ENCODE measurements around the gene ITGAD.

The ITGAD gene

DNA sequence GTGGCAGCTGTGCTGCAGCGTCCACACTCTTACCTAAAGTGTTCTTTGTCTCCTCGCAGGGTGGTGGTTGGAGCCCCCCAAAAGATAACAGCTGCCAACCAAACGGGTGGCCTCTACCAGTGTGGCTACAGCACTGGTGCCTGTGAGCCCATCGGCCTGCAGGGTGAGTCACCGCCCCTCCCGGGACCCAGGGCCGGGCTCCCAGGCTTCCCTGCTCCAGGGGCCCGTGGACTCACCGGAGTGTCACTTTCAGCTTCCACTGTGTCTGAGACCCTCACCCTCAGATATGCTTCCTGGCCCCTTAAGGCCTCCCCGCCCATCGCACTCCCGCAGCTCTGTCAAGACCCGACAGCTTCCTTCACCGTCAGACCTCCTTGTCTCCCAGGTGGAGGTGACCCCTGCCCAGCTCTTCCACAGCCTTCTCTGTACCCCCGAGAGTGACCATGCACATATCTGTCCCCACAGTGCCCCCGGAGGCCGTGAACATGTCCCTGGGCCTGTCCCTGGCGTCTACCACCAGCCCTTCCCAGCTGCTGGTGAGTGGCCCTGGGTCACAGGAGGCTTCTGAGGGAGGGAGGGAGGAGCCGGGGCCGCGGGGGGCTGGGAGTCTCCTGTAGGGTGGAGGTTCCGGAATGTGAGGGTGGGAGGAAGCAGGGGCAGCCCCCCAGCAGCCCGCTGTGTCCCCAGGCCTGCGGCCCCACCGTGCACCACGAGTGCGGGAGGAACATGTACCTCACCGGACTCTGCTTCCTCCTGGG, 36.4 kb upstream of the ITGAD start:
- H3K4me3 ChIP-seq (ENCODE audit: low read depth in 1 of 2, low read length in 2 of 2) = no peak overlapping the region

GRCh38 chr16:31357324-31358109, 35.6 kb upstream of the ITGAD start:
- H3K9ac ChIP-seq (ENCODE audit: low read length) = no peak overlapping the region
- no peak overlapping the region for H3K4me3 ChIP-seq (ENCODE audit: low read depth in 1 of 2, low read length in 2 of 2)

More for the DNA sequence above, 36.4 kb upstream of the ITGAD start:
- H3K4me1 ChIP-seq (ENCODE audit: insufficient read depth, low read length) = no peaks in the 10 kb centered on the region
- no peaks in the 10 kb centered on the region for H3K9me3 ChIP-seq (ENCODE audit: low read length)
- H3K27ac ChIP-seq (ENCODE audit: low read depth, low read length) = no peak overlapping the region
- no peaks in the 10 kb centered on the region for H3K27me3 ChIP-seq (ENCODE audit: control insufficient read depth in 1 of 2, insufficient read depth in 2 of 2, low read length in 2 of 2)
- no peaks in the 10 kb centered on the region for H3K36me3 ChIP-seq (ENCODE audit: insufficient read depth, low read length)
- no peak overlapping the region for H3K9ac ChIP-seq (ENCODE audit: low read length)

GRCh38 chr16:31360251-31360650, 32.9 kb upstream of the ITGAD start:
- H3K27me3 ChIP-seq (ENCODE audit: control insufficient read depth in 1 of 2, insufficient read depth in 2 of 2, low read length in 2 of 2) = no peaks in the 10 kb centered on the region
- no peaks in the 10 kb centered on the region for H3K4me1 ChIP-seq (ENCODE audit: insufficient read depth, low read length)
- no peak overlapping the region for H3K27ac ChIP-seq (ENCODE audit: low read depth, low read length)
- H3K4me3 ChIP-seq (ENCODE audit: low read depth in 1 of 2, low read length in 2 of 2) = no peak overlapping the region
- no peaks in the 10 kb centered on the region for H3K36me3 ChIP-seq (ENCODE audit: insufficient read depth, low read length)
- H3K9me3 ChIP-seq (ENCODE audit: low read length) = no peaks in the 10 kb centered on the region
- no peak overlapping the region for H3K9ac ChIP-seq (ENCODE audit: low read length)

More at GRCh38 chr16:31357324-31358109, 35.6 kb upstream of the ITGAD start:
- Histone ChIP-seq H3K36me3 (ENCODE audit: insufficient read depth, low read length) (no peaks in the 10 kb centered on the region), H3K27me3 (ENCODE audit: control insufficient read depth in 1 of 2, insufficient read depth in 2 of 2, low read length in 2 of 2) (no peaks in the 10 kb centered on the region), H3K4me1 (ENCODE audit: insufficient read depth, low read length) (no peaks in the 10 kb centered on the region), H3K9me3 (ENCODE audit: low read length) (no peaks in the 10 kb centered on the region), H3K27ac (ENCODE audit: low read depth, low read length) (no peak overlapping the region)

GRCh38 chr16:31361201-31362110, 31.7 kb upstream of the ITGAD start:
- no peak overlapping the region for H3K27ac ChIP-seq (ENCODE audit: low read depth, low read length)
- H3K9me3 ChIP-seq (ENCODE audit: low read length) = no peaks in the 10 kb centered on the region
- no peak overlapping the region for H3K9ac ChIP-seq (ENCODE audit: low read length)
- no peak overlapping the region for H3K4me3 ChIP-seq (ENCODE audit: low read depth in 1 of 2, low read length in 2 of 2)
- H3K36me3 ChIP-seq (ENCODE audit: insufficient read depth, low read length) = no peaks in the 10 kb centered on the region
- H3K27me3 ChIP-seq (ENCODE audit: control insufficient read depth in 1 of 2, insufficient read depth in 2 of 2, low read length in 2 of 2) = no peaks in the 10 kb centered on the region
- H3K4me1 ChIP-seq (ENCODE audit: insufficient read depth, low read length) = no peaks in the 10 kb centered on the region

DNA sequence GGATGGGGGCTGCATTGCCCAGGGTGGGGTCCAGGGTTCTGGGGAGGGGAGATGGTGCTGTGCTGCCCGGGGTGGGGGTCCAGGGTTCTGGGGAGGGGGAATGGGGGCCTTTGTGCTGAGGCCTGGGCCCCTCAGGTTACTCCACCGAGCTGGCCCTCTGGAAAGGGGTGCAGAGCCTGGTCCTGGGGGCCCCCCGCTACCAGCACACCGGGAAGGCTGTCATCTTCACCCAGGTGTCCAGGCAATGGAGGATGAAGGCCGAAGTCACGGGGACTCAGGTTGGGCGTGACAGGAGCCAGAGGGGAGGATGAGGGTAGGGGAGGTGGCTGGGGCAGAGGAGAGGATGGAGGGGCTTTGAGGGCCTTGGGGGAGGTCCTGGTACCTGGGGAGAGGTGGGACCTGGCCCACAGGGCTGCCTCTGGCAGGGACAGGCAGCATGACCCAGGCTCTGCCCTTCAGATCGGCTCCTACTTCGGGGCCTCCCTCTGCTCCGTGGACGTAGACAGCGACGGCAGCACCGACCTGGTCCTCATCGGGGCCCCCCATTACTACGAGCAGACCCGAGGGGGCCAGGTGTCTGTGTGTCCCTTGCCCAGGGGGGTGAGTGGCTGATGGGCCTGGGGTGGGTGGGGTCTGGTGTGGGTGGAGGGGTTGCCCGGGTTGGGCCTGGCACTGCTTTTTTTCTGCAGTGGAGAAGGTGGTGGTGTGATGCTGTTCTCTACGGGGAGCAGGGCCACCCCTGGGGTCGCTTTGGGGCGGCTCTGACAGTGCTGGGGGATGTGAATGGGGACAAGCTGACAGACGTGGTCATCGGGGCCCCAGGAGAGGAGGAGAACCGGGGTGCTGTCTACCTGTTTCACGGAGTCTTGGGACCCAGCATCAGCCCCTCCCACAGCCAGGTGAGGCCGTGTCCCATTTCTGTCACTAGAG, 30.4 kb upstream of the ITGAD start:
- H3K4me1 ChIP-seq (ENCODE audit: insufficient read depth, low read length) = no peaks in the 10 kb centered on the region
- no peak overlapping the region for H3K4me3 ChIP-seq (ENCODE audit: low read depth in 1 of 2, low read length in 2 of 2)
- H3K36me3 ChIP-seq (ENCODE audit: insufficient read depth, low read length) = no peaks in the 10 kb centered on the region
- H3K9ac ChIP-seq (ENCODE audit: low read length) = no peak overlapping the region
- no peaks in the 10 kb centered on the region for H3K9me3 ChIP-seq (ENCODE audit: low read length)
- H3K27ac ChIP-seq (ENCODE audit: low read depth, low read length) = no peak overlapping the region
- no peaks in the 10 kb centered on the region for H3K27me3 ChIP-seq (ENCODE audit: control insufficient read depth in 1 of 2, insufficient read depth in 2 of 2, low read length in 2 of 2)

- H3K36me3 ChIP-seq (ENCODE audit: insufficient read depth, low read length) = no peaks in the 10 kb centered on the region
- no peak overlapping the region for H3K27ac ChIP-seq (ENCODE audit: low read depth, low read length)
- no peaks in the 10 kb centered on the region for H3K9me3 ChIP-seq (ENCODE audit: low read length)
- H3K4me1 ChIP-seq (ENCODE audit: insufficient read depth, low read length) = no peaks in the 10 kb centered on the region
- no peak overlapping the region for H3K4me3 ChIP-seq (ENCODE audit: low read depth in 1 of 2, low read length in 2 of 2)
- no peak overlapping the region for H3K9ac ChIP-seq (ENCODE audit: low read length)
- H3K27me3 ChIP-seq (ENCODE audit: control insufficient read depth in 1 of 2, insufficient read depth in 2 of 2, low read length in 2 of 2) = no peaks in the 10 kb centered on the region
Observed at GRCh38 chr16:31363721-31364120, 29.4 kb upstream of the ITGAD start.

DNA sequence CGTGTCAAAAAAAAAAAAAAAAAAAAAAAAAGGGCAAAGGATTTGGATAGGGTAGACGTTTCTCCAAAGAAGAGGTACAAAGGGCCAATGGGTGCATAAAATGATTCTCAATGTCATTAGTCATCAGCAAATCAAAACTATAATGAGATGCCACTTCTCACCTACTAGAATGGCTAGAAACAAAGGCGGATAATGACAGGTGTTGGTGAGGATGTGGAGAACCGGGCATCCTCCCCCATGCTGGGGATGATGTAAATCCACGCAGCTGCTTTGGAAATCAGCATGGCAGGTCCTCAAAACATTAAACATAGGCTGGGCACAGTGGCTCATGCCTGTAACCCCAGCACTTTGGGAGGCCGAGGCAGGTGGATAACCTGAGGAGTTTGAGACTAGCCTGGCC, 28.7 kb upstream of the ITGAD start:
- H3K4me3 ChIP-seq (ENCODE audit: low read depth in 1 of 2, low read length in 2 of 2) = no peak overlapping the region
- no peaks in the 10 kb centered on the region for H3K4me1 ChIP-seq (ENCODE audit: insufficient read depth, low read length)
- H3K9me3 ChIP-seq (ENCODE audit: low read length) = no peaks in the 10 kb centered on the region
- H3K27me3 ChIP-seq (ENCODE audit: control insufficient read depth in 1 of 2, insufficient read depth in 2 of 2, low read length in 2 of 2) = no peaks in the 10 kb centered on the region
- H3K36me3 ChIP-seq (ENCODE audit: insufficient read depth, low read length) = no peaks in the 10 kb centered on the region
- no peak overlapping the region for H3K27ac ChIP-seq (ENCODE audit: low read depth, low read length)
- no peak overlapping the region for H3K9ac ChIP-seq (ENCODE audit: low read length)

DNA sequence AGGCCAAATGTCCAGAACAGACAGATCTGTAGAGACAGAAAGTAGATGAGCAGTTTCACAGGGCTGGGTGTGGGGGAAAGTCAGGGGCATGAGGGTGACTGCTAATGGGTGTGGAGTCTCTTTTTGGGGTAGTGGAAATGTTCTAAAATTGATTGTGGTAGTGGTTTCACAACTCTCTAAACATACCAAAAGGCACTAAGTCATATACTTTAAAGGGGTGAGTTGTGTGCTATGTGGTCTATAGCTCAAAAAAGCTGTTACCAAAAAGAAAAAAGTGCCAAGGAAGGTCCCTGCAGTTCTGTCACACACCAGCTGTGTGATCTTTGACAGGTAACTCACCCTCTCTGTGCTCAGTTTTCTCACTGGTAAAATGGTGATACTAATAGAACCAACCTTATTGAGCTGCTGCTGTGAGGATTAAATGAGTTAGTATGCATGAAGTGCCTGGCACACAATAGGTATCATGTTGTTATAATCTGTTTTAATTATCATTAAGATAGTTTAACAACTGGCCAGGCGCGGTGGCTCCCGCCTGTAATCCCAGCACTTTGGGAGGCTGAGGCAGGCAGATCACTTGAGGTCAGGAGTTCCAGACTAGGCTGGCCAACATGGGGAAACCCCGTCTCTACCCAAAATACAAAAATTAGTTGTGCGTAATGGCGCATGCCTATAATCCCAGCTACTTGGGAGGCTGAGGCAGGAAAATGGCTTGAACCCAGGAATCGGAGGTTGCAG, 27.8 kb upstream of the ITGAD start:
- no peak overlapping the region for H3K27ac ChIP-seq (ENCODE audit: low read depth, low read length)

DNA sequence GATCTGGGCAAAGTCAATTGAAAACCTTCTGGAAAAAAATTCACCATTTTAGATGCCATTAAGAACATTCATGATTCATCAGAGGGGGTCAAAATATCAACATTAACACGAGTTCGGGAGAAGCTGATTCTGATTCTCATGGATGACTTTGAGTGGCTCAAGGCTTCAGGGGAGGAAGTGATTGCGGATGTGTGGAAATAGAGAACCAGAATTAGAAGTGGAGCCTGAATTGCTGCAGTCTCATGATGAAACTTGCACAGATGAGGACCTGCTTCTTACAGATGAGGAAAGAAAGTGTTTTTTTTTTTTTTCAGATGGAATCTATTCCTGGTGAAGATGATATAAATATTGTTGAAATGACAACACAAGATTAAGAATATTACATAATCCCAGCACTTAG, 25.3 kb upstream of the ITGAD start:
- no peaks in the 10 kb centered on the region for H3K4me1 ChIP-seq (ENCODE audit: insufficient read depth, low read length)
- no peak overlapping the region for H3K4me3 ChIP-seq (ENCODE audit: low read depth in 1 of 2, low read length in 2 of 2)
- H3K36me3 ChIP-seq (ENCODE audit: insufficient read depth, low read length) = no peaks in the 10 kb centered on the region
- H3K9ac ChIP-seq (ENCODE audit: low read length) = no peak overlapping the region
- no peaks in the 10 kb centered on the region for H3K27me3 ChIP-seq (ENCODE audit: control insufficient read depth in 1 of 2, insufficient read depth in 2 of 2, low read length in 2 of 2)
- no peak overlapping the region for H3K27ac ChIP-seq (ENCODE audit: low read depth, low read length)
- no peaks in the 10 kb centered on the region for H3K9me3 ChIP-seq (ENCODE audit: low read length)

More for the DNA sequence above, 27.8 kb upstream of the ITGAD start:
- Histone ChIP-seq H3K4me1 (ENCODE audit: insufficient read depth, low read length) (no peaks in the 10 kb centered on the region), H3K27me3 (ENCODE audit: control insufficient read depth in 1 of 2, insufficient read depth in 2 of 2, low read length in 2 of 2) (no peaks in the 10 kb centered on the region), H3K9ac (ENCODE audit: low read length) (no peak overlapping the region), H3K4me3 (ENCODE audit: low read depth in 1 of 2, low read length in 2 of 2) (no peak overlapping the region), H3K36me3 (ENCODE audit: insufficient read depth, low read length) (no peaks in the 10 kb centered on the region), H3K9me3 (ENCODE audit: low read length) (no peaks in the 10 kb centered on the region)

- H3K4me3 ChIP-seq (ENCODE audit: low read depth in 1 of 2, low read length in 2 of 2) = no peak overlapping the region
- H3K27me3 ChIP-seq (ENCODE audit: control insufficient read depth in 1 of 2, insufficient read depth in 2 of 2, low read length in 2 of 2) = no peaks in the 10 kb centered on the region
- H3K9me3 ChIP-seq (ENCODE audit: low read length) = no peaks in the 10 kb centered on the region
- no peak overlapping the region for H3K27ac ChIP-seq (ENCODE audit: low read depth, low read length)
- no peaks in the 10 kb centered on the region for H3K36me3 ChIP-seq (ENCODE audit: insufficient read depth, low read length)
- no peaks in the 10 kb centered on the region for H3K4me1 ChIP-seq (ENCODE audit: insufficient read depth, low read length)
- H3K9ac ChIP-seq (ENCODE audit: low read length) = no peak overlapping the region
Observed at GRCh38 chr16:31371008-31371407, 22.1 kb upstream of the ITGAD start.
